PC-9 (cell line): ENCODE measurements around the gene TMEM94. TPM values are rescaled to one million over a fixed set of nuclear protein-coding genes. Genes with fewer than 3 reads are reported as not detected.

Source experiments
- BruUV-seq: library from RNA; stranded (reverse); fragments of 400-500 nt; replicated peaks from 2 replicates; lab custom pipeline; 2021; lab: Mats Ljungman, UMichigan
- CTCF ChIA-PET: fragments of 300-600 bp; sonication (Branson Sonifier 250); formaldehyde crosslinking; loops from one replicate; lab custom pipeline; 2022; ENCODE audit warnings: antibody characterized with exemption; lab: Charles Lee
- POLR2A ChIA-PET: fragments of 300-600 bp; sonication (Branson Sonifier 250); formaldehyde crosslinking; loops from one replicate; lab custom pipeline; 2022; ENCODE audit warnings: antibody characterized with exemption; ENCODE audit not compliant: unreplicated experiment; lab: Charles Lee
- DNase-seq, 2 experiments: peaks; one replicate each; pipeline versions ENCODE4 v3.0.0 to v3.0.0-alpha.2; 2015 to 2022; ENCODE audit warnings: mixed read lengths in 1 of 2
- H2AFZ ChIP-seq: fragments of 200-600 bp; sonication (generic); 2 replicates; pipeline ENCODE4 v1.8.1; 2017; ENCODE audit warnings: antibody characterized with exemption
- H3F3A ChIP-seq: fragments of 200-600 bp; sonication (generic); 2 replicates; pipeline ENCODE4 v1.8.1; 2017; ENCODE audit warnings: antibody characterized with exemption, mild to moderate bottlenecking, low read depth; ENCODE audit not compliant: insufficient read depth
- H3K27ac ChIP-seq: fragments of 200-600 bp; sonication (generic); 2 replicates; pipeline ENCODE4 v1.6.1; 2016; ENCODE audit warnings: mixed run types
- H3K27me3 ChIP-seq: fragments of 200-600 bp; sonication (generic); 2 replicates; pipeline ENCODE4 v1.6.1; 2016; ENCODE audit warnings: low read depth, mixed run types; ENCODE audit not compliant: insufficient read depth
- H3K36me3 ChIP-seq: fragments of 200-600 bp; sonication (generic); 2 replicates; pipeline ENCODE4 v1.6.1; 2016; ENCODE audit warnings: low read depth, mixed run types
- H3K4me1 ChIP-seq: fragments of 200-600 bp; sonication (generic); replicated peaks from 2 replicates; pipeline ENCODE4 v1.6.1; 2016; ENCODE audit warnings: mixed run types; ENCODE audit not compliant: insufficient read depth
- H3K4me2 ChIP-seq: fragments of 200-600 bp; sonication (generic); 2 replicates; pipeline ENCODE4 v1.6.1; 2017; ENCODE audit warnings: mixed run types
- H3K4me3 ChIP-seq: fragments of 200-600 bp; sonication (generic); 2 replicates; pipeline ENCODE4 v1.6.1; 2016; ENCODE audit warnings: mixed run types
- H3K79me2 ChIP-seq: fragments of 200-600 bp; sonication (generic); 2 replicates; pipeline ENCODE4 v1.6.1; 2017; ENCODE audit warnings: low read depth, mixed run types
- H3K9me2 ChIP-seq: fragments of 200-600 bp; sonication (generic); 2 replicates; pipeline ENCODE4 v1.8.1; 2017; ENCODE audit warnings: mild to moderate bottlenecking; ENCODE audit not compliant: insufficient read depth
- H3K9me3 ChIP-seq: fragments of 200-600 bp; sonication (generic); 2 replicates; pipeline ENCODE4 v1.8.1; 2016; ENCODE audit warnings: low read depth; ENCODE audit not compliant: insufficient read depth
- H4K20me1 ChIP-seq: fragments of 200-600 bp; sonication (generic); 2 replicates; pipeline ENCODE4 v1.8.1; 2017; ENCODE audit not compliant: insufficient read depth
- CTCF ChIP-seq: fragments of 200-600 bp; sonication (generic); conservative IDR thresholded peaks from 2 replicates; pipeline ENCODE4 v1.6.1; 2017; ENCODE audit warnings: mixed run types, antibody characterized with exemption, mild to moderate bottlenecking, moderate library complexity
- EZH2 ChIP-seq: fragments of 200-600 bp; sonication (generic); IDR thresholded peaks from 2 replicates; pipeline ENCODE4 v1.8.0; 2017; ENCODE audit warnings: antibody characterized with exemption, low read depth
- intact Hi-C: fragments of 100-400 bp; cut with micrococcal nuclease; formaldehyde crosslinking; loops from one replicate; pipeline ENCODE4 v1.10.0; 2022; ENCODE audit not compliant: unreplicated experiment
- total RNA-seq: library from RNA; stranded (reverse); gene quantifications from 2 replicates; pipeline ENCODE4 v1.2.3, GENCODE V29; 2021

Gene TMEM94
- total RNA-seq, 1 experiment from 2014 or later = 78.9 TPM

- POLR2A ChIA-PET = interaction anchor here (0.5 to 2.5 kb wide), 7 partner anchors 23 to 524 kb away, joined by 4 to 35 read pairs (median 5); no protein-coding TSS in a partner anchor
- Histone ChIP-seq H3K27ac (peak overlapping the region; percentile 55), H3K79me2 (peaks cover 51% of the 10 kb centered on the region), H4K20me1 (no peaks in the 10 kb centered on the region; the same call in 1 of the 2 replicates), H3K4me2 (peak overlapping the region; percentile 99), H3K36me3 (no peaks in the 10 kb centered on the region), H3K4me1 (peaks cover 33% of the 10 kb centered on the region), H3K9me3 (no peaks in the 10 kb centered on the region), H3F3A (peaks cover 32% of the 10 kb centered on the region; the same call in 1 of the 2 replicates), H3K9me2 (no peaks in the 10 kb centered on the region), H3K4me3 (peak overlapping the region; percentile 79), H2AFZ (peak overlapping the region; percentile 85), H3K27me3 (no peaks in the 10 kb centered on the region)
- TF ChIP-seq EZH2 (no peak), CTCF (no peak)
- CTCF ChIA-PET = interaction anchor here (0.5 to 2.3 kb wide), 5 partner anchors 10 to 130 kb away, joined by 4 to 15 read pairs (median 5); partner anchors contain the start of gene TSEN54
- DNase-seq = peak; percentile 33 to 41
- intact Hi-C loops = loop anchor here (1.0 to 2.0 kb wide), 2 partner anchors 30 to 107 kb away; partner anchors contain the start of gene SMIM5
- no TSS peak for BruUV-seq
Measured at GRCh38 chr17:75526555-75527270, 70.3 kb downstream of the TMEM94 start.

- Histone ChIP-seq H4K20me1 (no peaks in the 10 kb centered on the region; the same call in 1 of the 2 replicates), H3K36me3 (peaks cover 4% of the 10 kb centered on the region; the same call in 1 of the 2 replicates), H3K4me2 (peak overlapping the region; percentile 68), H3K9me3 (no peaks in the 10 kb centered on the region), H2AFZ (no peak overlapping the region), H3K27me3 (no peaks in the 10 kb centered on the region), H3K79me2 (peaks cover 63% of the 10 kb centered on the region), H3K27ac (peak overlapping the region; percentile 89), H3K4me3 (no peak overlapping the region), H3F3A (peaks cover 30% of the 10 kb centered on the region; the same call in 1 of the 2 replicates), H3K4me1 (peaks cover 34% of the 10 kb centered on the region), H3K9me2 (no peaks in the 10 kb centered on the region)
- TF ChIP-seq EZH2 = no peak
- no peak for TF ChIP-seq CTCF
- POLR2A ChIA-PET = interaction anchor here (0.7 to 1.9 kb wide), 2 partner anchors 18 to 57 kb away, joined by 3 to 24 read pairs; no protein-coding TSS in a partner anchor
- intact Hi-C loops = loop anchor here (1.0 to 5.0 kb wide), 2 partner anchors 18 to 116 kb away; a partner anchor contains a TSS
- DNase-seq = peak in 1 of 2 experiments; percentile 23
- TSS peak; percentile 88 for BruUV-seq
- CTCF ChIA-PET = interaction anchor here (1.0 kb wide), 1 partner anchor 102 kb away, joined by 3 read pairs; no protein-coding TSS in a partner anchor
Measured at GRCh38 chr17:75530837-75531720, 74.6 kb downstream of the TMEM94 start.
